ENCODE results near the gene MRC2.
"Not testable (repeated sequence)": the region's sequence is repeated elsewhere in the genome, so short reads cannot be mapped to it uniquely, and the experiment has no call there.

The MRC2 gene

GRCh38 chr17:62627219-62627903 lies at the start of gene MRC2:
Gene MRC2, plus strand, starts transcription at chr17:62627670. Its CDS starts 133 bp downstream, at chr17:62627803.
- DNase-seq, result no peak

- no peak for DNase-seq
Measured at GRCh38 chr17:62578757-62579487, 48.5 kb upstream of the MRC2 start.

DNA sequence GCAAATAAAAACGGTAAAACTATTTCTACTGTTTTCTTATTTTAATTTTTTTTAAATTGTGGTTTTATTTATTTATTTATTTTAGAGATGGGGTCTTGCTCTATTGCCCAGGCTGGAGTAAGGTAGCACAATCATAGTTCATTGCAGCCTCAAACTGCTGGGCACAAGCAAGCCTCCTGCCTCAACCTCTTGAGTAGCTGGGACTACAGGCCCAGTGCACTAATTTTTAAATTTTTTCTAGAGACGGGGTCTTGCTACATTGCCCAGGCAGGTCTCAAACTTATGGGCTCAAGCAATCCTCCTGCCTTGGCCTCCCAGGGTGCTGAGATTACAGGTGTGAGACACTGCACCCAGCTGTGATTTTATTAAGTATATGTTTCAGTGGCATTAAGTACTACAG lies 46.5 kb upstream of the MRC2 start:
- DNase-seq, result no peak

DNA sequence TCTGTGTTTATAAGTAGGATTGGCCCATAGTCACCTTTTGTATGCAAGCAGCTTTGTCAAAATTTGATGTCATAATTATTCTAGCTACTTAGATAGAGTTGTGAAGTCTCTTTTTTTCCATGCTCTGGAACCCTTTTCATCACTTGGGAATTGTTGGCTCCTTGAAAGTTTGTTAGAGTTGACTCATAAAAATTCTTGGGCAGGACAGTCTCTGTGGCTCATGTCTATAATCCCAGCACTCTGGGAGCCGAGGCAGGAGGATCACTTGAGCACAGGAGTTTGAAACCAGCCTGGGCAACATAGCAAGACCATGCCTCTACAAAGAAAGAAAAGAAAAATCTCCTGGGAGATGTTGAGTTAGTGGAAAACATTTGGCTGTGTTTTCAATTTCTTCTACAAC lies 45.7 kb upstream of the MRC2 start:
- no peak for DNase-seq

- no peak for DNase-seq
Measured at GRCh38 chr17:62587554-62587953, 39.9 kb upstream of the MRC2 start.

GRCh38 chr17:62588109-62588508 lies 39.4 kb upstream of the MRC2 start:
- no peak for DNase-seq

DNA sequence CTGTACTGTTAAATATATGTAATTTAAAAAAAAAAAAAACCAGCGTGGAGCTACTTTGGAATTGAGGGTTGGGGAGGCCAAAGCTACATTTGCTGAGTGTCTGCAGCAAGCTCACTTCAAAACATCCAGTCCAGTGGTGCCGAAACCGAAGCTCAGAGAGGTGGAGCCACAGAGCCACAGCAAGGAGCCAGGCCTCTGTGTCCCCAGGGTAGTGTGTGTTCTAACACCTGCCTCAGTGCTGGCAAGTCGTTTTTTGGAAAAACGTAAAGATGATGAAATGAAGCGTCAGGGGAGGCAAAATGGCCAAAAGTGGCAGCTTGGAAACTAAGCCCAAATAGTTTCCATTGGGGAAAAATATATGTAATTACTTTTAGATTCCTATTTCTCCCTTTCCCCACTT lies 36.1 kb upstream of the MRC2 start:
- DNase-seq, result no peak

GRCh38 chr17:62591822-62592221 lies 35.6 kb upstream of the MRC2 start:
- DNase-seq, result not testable (repeated sequence)

- no peak for DNase-seq
Measured at GRCh38 chr17:62592341-62593099, 35.0 kb upstream of the MRC2 start.

GRCh38 chr17:62595484-62595883 lies 32.0 kb upstream of the MRC2 start:
- DNase-seq, result no peak

DNA sequence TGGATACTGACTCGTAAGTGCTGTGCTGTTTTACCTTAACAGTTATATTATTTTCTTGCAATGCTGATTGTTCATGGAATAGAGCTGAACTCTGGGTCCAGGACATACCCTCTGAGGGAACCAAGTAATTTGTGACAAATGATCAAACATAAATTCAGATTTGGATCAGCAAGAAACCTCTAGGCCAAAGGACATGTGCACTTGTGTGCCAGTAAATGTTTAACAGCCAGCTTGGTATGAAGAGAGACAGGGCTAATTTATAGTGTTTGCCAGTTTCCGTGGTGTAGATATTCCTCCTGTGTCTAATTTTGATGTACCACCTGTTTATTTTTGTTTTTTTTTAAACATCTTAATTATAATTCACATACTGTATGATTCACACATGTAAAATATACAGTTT lies 30.8 kb upstream of the MRC2 start:
- no peak for DNase-seq

- DNase-seq, result no peak
Measured at GRCh38 chr17:62597150-62597549, 30.3 kb upstream of the MRC2 start.

DNA sequence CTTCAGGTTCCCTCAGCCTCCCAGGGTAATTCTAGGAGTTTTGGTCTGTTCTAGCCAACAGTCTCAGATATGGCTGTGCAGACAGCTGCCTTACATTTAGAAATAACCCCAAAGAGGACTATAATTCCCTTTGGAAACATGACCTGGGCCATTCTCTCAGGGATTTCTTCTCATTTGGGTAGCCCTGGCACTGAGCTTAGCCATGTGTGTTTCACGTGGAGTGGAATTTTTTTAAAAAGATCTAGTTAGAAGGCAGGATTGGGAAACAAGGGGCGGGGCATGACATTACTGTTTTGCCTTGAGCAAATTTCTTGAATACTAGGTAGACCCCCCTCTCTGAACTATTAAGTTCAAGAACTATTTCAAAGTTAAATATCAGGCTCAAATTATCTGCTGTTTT lies 29.6 kb upstream of the MRC2 start:
- DNase-seq, result no peak

- no peak for DNase-seq
Measured at GRCh38 chr17:62599964-62600657, 27.4 kb upstream of the MRC2 start.

DNA sequence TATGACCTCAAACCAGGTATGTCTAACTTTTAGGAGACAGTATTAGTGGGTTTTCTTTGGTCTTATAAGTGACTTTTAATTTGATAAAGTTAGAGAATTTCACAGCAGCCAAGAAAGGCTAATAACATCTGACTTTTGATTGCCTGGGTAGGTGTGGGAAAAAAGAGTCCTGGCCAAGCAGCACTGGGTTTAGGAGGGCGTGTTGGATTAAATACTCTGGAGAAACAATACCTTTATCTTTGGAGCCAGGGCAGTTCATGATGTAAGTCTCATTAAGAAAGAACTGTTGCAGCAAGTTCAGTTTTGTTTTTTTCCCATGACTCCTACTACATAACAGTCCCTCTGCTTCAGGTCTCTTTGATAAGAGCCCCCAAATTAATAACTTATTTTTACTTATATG lies 26.7 kb upstream of the MRC2 start:
- no peak for DNase-seq

DNA sequence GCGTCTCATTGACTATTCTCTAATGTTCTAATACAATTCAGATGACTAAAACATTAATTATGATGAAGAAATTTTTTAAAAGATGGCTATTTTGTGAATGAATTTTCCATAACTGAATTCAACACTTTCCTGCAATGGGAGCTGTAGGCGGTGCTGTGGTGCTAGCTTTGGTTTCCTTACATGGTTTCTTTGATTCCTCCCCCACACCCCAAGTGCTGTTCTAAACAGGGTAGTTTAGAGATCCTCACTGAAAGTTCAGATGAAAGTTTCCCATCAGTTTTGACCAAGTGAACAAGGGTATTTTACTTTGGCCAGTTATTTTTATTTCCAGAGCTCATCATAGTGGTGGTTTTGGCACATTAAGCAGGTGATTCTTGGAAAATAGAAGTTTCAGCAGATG lies 26.0 kb upstream of the MRC2 start:
- DNase-seq, result no peak

DNA sequence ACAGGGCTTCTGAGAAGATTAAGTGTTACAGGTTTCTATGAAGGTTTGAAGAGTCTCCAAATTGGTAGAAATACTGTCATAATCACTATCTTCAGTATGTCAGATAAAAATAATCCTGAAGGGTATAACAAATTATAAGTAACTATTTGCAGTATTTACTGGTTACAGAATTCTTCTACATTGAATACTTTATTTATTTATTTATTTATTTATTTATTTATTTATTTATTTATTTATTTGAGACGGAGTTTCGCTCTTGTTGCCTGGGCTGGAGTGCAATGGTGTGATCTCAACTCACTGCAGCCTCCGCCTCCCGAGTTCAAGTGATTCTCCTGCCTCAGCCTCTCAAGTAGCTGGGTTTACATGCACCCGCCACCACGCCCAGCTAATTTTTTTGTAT lies 23.7 kb upstream of the MRC2 start:
- DNase-seq, result not testable (repeated sequence)

GRCh38 chr17:62605588-62605987 lies 21.9 kb upstream of the MRC2 start:
- DNase-seq, result no peak

DNA sequence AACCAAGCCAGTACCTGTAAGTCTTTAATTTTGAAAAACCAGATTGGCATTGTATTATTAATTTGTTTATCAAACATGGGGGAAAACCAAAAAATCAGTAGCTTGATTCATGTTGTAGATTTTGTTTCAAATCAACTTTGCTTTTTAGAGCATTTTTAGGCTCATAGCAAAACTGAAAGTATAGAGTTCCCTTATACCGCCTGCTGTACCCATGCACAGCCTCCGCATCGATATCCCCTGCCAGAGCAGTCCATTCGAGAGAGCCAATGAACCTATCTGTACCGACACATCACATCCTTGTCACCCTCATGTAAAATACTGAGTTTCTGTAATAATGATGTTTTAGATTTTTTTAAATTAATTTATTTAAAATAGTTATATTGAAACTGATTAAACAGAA lies 16.2 kb upstream of the MRC2 start:
- no peak for DNase-seq

DNA sequence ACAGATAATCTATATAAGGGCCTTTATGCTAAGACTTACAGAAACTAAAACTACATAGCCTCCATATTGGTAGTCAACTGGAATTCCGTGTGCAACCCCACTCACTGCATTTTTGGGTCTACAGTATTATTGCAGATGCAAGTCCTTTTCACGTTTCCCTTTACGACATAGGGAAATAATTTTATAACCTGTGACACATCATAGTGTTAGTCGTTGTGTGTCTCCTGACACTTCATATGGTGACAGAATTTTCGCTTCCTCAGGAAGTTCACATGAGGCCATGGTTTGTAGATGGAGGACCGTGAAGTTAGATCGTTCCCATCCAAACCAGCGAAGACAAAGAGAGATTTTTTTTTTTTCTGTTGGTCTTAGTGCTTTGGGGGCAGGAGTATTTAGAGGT lies 15.7 kb upstream of the MRC2 start:
- no peak for DNase-seq

DNA sequence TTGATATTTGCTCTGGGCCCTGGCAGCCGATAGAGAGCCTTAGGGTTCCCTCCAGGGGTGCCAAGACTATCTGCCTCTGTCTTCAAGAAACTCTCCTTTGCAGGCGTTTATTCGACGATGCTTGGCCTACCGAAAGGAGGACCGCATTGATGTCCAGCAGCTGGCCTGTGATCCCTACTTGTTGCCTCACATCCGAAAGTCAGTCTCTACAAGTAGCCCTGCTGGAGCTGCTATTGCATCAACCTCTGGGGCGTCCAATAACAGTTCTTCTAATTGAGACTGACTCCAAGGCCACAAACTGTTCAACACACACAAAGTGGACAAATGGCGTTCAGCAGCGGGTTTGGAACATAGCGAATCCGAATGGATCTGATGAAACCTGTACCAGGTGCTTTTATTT lies 15.2 kb upstream of the MRC2 start:
- not testable (repeated sequence) for DNase-seq

- not testable (repeated sequence) for DNase-seq
Measured at GRCh38 chr17:62613095-62613494, 14.4 kb upstream of the MRC2 start.

DNA sequence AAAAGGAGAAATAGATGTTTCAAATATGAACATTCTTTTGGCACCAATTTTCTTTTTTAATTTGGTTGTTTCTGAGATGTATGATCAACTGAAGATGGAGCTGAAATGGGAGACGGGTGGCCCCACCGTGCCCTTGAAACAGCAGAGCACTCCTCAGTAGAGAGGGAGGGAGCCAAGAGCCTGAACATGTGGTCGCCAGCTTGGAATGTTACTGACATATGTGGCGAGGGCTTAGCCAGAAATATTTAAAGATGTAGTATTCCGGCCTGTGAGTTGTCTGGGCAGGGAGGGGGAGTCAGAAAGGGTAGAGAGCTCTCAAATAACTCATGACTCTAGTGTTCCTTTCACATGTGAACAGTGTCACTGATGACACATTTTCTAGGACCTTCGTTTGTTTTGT lies 13.3 kb upstream of the MRC2 start:
- no peak for DNase-seq
